Immature natural killer cell (primary cell): ENCODE measurements around the gene FAM124B. TPM values are rescaled to one million over a fixed set of nuclear protein-coding genes. Genes with fewer than 3 reads are reported as not detected.
"Not testable (repeated sequence)": the region's sequence is repeated elsewhere in the genome, so short reads cannot be mapped to it uniquely, and the experiment has no call there.

Experiments
- DNase-seq, 3 donors: peaks; one replicate each; pipeline ENCODE4 v3.0.0; 2022; ENCODE audit warnings: mixed read lengths in 1 of 3
- H3K27ac Mint-ChIP-seq, 6 donors: one replicate each; pipeline ENCODE4 v1.8.0; 2020; ENCODE audit warnings: mixed read lengths in 6 of 6, mild to moderate bottlenecking in 5 of 6, inconsistent platforms in 4 of 6, moderate library complexity in 3 of 6
- H3K27me3 Mint-ChIP-seq, 3 donors: one replicate each; pipeline ENCODE4 v1.8.0; 2020 to 2021; ENCODE audit warnings: low read depth in 3 of 3, mild to moderate bottlenecking in 3 of 3, mixed read lengths in 3 of 3, moderate library complexity in 3 of 3, inconsistent platforms in 1 of 3
- H3K36me3 Mint-ChIP-seq, 3 donors: one replicate each; pipeline ENCODE4 v1.8.0; 2020; ENCODE audit warnings: mixed read lengths in 3 of 3, inconsistent platforms in 2 of 3, mild to moderate bottlenecking in 2 of 3
- H3K4me1 Mint-ChIP-seq, 2 donors: one replicate each; pipeline ENCODE4 v1.8.0; 2020; ENCODE audit warnings: inconsistent platforms in 2 of 2, mild to moderate bottlenecking in 2 of 2, mixed read lengths in 2 of 2, moderate library complexity in 1 of 2
- H3K4me3 Mint-ChIP-seq, 5 donors: one replicate each; pipeline ENCODE4 v1.8.0; 2020; ENCODE audit warnings: mild to moderate bottlenecking in 5 of 5, mixed read lengths in 5 of 5, inconsistent platforms in 3 of 5, moderate library complexity in 3 of 5
- H3K9me3 Mint-ChIP-seq, 6 donors: one replicate each; pipeline ENCODE4 v1.8.0; 2020; ENCODE audit warnings: mild to moderate bottlenecking in 6 of 6, mixed read lengths in 6 of 6, inconsistent platforms in 4 of 6, moderate library complexity in 3 of 6
- polyA plus RNA-seq, 3 donors: library from polyadenylated mRNA; unstranded; fragments of 300-500 nt; fragmentation: Illumina TruSeq; gene quantifications; one replicate each; pipeline ENCODE4 v1.2.3, GENCODE V29; 2021

The FAM124B gene
- polyA plus RNA-seq, 3 donors from 2014 or later = 0.78 to 1.4 (median 1.1) TPM

GRCh38 chr2:224382973-224383555 is 18.8 kb downstream of the FAM124B start:
- Mint-ChIP-seq H3K27me3 (peaks cover 0 to 10% (median 3%) of the 10 kb centered on the region in 3 donors), H3K9me3 (no peaks in the 10 kb centered on the region), H3K27ac (no peak overlapping the region), H3K4me3 (no peak overlapping the region), H3K36me3 (peaks cover 0 to 8% (median 0%) of the 10 kb centered on the region in 3 donors), H3K4me1 (no peaks in the 10 kb centered on the region)
- no peak for DNase-seq

DNA sequence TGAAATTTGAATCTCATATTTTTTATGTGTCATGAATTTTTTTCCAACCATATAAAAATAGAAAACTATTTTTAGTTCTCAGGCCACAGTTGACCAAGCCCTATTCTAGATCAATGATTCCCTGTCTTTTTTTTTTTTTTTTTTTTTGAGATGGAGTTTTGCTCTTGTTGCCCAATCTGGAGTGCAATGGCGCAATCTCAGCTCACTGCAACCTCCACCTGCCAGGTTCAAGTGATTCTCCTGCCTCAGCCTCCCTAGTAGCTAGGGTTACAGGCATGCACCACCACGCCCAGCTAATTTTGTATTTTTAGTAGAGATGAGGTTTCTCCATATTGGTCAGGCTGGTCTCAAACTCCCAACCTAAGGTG is 19.6 kb downstream of the FAM124B start:
- H3K4me1 Mint-ChIP-seq, H3K9me3 Mint-ChIP-seq: not testable (repeated sequence)

GRCh38 chr2:224381521-224382279 is 20.2 kb downstream of the FAM124B start:
- H3K4me1 Mint-ChIP-seq = no peaks in the 10 kb centered on the region
- no peak overlapping the region for H3K4me3 Mint-ChIP-seq
- H3K27me3 Mint-ChIP-seq = peaks cover 0 to 5% (median 3%) of the 10 kb centered on the region in 3 donors
- H3K27ac Mint-ChIP-seq = no peak overlapping the region
- no peak for DNase-seq
- no peaks in the 10 kb centered on the region for H3K9me3 Mint-ChIP-seq
- peaks cover 0 to 8% (median 0%) of the 10 kb centered on the region in 3 donors for H3K36me3 Mint-ChIP-seq

More for the DNA sequence above, 19.6 kb downstream of the FAM124B start:
- not testable (repeated sequence) for H3K27ac Mint-ChIP-seq, H3K27me3 Mint-ChIP-seq, DNase-seq, H3K36me3 Mint-ChIP-seq, H3K4me3 Mint-ChIP-seq

DNA sequence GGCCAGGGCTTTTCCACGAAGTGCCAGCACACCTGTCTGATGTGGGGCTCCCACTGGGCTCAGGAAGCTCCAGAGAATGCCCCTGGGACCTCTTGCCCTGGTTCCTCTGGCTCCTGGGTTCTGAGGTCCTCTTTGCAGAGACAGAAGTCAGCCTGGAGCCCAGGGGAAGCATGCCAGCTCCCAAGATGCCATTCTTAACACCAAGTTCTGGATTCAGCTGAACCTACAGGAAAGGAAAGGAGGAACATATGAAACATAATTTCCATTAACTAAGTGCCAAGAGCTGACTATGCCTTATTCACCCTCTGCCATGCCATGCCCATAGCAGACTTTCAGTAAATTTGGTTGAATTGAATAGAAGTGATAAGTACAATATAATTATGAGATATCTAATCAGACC is 21.9 kb downstream of the FAM124B start:
- H3K36me3 Mint-ChIP-seq = peaks cover 0 to 8% (median 0%) of the 10 kb centered on the region in 3 donors
- no peak overlapping the region for H3K4me3 Mint-ChIP-seq
- DNase-seq = no peak
- H3K27ac Mint-ChIP-seq = no peak overlapping the region
- H3K9me3 Mint-ChIP-seq = no peaks in the 10 kb centered on the region
- no peaks in the 10 kb centered on the region for H3K4me1 Mint-ChIP-seq
- peaks cover 0 to 5% (median 3%) of the 10 kb centered on the region in 3 donors for H3K27me3 Mint-ChIP-seq

DNA sequence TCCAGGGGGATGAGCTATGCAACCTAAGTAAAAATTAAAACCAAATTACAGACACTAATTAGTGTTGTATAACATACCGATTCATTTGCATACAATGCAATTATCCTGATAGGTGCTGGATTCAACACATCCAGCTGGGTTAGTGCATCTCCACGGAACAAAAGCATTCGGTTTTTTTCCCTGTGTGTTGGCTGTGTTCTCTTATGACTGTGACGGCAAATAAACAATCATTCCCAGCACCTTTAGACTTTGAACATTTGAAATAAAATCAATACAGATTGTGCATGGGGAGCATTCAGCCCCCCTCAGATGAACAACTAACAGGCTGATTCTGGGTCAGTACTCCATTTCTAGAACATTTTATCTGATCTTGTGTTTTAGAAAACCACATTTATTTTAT is 22.7 kb downstream of the FAM124B start:
- no peak overlapping the region for H3K4me3 Mint-ChIP-seq
- no peaks in the 10 kb centered on the region for H3K9me3 Mint-ChIP-seq
- H3K36me3 Mint-ChIP-seq = peaks cover 0 to 8% (median 0%) of the 10 kb centered on the region in 3 donors
- DNase-seq = no peak
- H3K27ac Mint-ChIP-seq = no peak overlapping the region
- H3K27me3 Mint-ChIP-seq = peaks cover 0 to 5% (median 3%) of the 10 kb centered on the region in 3 donors
- no peaks in the 10 kb centered on the region for H3K4me1 Mint-ChIP-seq

- DNase-seq = no peak
- Mint-ChIP-seq H3K27ac (no peak overlapping the region), H3K9me3 (no peaks in the 10 kb centered on the region), H3K4me3 (no peak overlapping the region), H3K4me1 (no peaks in the 10 kb centered on the region), H3K27me3 (peaks cover 0 to 7% (median 3%) of the 10 kb centered on the region in 3 donors), H3K36me3 (peaks cover 0 to 8% (median 0%) of the 10 kb centered on the region in 3 donors)
Observed at GRCh38 chr2:224378701-224379097, 23.2 kb downstream of the FAM124B start.

DNA sequence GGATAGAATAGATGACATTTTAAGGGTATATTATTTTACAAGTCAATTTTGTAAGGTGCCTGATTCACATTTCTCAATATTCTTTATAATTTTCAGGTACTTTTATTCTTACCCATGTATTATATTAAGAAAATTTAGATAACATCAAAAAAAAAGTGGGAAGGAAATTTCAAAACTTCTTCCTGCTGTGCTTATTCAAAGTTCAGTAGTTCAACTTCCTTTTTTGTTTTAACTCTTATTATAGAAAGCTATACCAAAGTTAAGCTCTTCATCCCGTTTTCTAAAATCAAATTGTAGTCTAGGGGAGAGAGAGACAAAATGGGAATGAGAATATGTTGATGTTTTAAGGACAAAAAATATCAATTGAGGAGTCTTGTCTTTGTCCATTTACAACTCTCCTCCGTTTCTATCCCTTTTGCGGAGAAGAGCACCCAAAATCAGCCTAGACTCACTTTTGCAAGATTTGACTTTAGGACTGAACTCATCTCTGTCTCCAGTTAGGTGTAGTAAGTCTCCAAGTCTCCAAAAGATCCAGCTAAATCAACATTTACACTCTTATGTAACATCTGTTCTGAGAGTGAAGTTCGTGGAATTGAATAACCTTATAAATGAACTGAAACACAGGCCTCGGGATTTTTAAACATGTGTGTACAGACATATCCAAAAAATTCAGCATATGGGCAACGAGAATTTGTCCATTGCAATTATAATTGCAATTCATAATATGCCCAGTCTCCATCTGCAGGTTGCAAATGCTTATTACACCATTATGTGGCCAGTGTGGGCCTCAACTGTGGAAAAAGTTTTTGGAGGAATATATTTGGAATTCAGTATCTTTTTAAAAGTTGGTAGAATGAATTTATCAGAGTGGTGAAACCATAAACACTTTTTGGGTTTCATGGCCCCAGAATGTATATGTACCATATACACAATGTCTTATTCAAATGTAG is 23.9 kb downstream of the FAM124B start:
- Mint-ChIP-seq H3K9me3 (no peaks in the 10 kb centered on the region), H3K27ac (no peak overlapping the region), H3K4me3 (no peak overlapping the region), H3K4me1 (no peaks in the 10 kb centered on the region), H3K36me3 (peaks cover 0 to 8% (median 0%) of the 10 kb centered on the region in 3 donors), H3K27me3 (peaks cover 0 to 5% (median 4%) of the 10 kb centered on the region in 3 donors)
- no peak for DNase-seq

DNA sequence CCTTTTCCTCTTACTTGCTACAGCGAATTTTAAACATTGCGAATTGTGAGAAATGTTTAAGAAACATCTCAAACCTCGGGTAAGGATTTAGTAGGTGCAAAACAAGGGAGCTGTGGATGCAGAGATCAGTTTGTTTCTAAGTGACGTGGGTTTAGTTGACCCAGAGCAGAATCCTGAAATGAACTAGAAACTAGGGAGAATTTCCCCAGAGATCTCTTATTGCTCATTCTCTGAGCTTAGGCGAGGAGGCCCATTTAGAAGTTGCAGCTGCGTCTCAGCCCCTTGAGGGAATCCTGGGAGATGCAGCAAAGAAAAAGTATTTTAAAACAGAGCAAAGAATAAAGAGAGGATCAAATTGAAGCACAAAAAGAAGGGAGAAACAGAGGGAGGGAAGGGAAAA is 29.3 kb downstream of the FAM124B start:
- DNase-seq = no peak
- Mint-ChIP-seq H3K36me3 (no peaks in the 10 kb centered on the region), H3K4me3 (no peak overlapping the region), H3K9me3 (no peaks in the 10 kb centered on the region), H3K27ac (no peak overlapping the region), H3K4me1 (no peaks in the 10 kb centered on the region), H3K27me3 (peaks cover 0 to 5% (median 2%) of the 10 kb centered on the region in 3 donors)

- H3K9me3 Mint-ChIP-seq = no peaks in the 10 kb centered on the region
Observed at GRCh38 chr2:224369028-224369632, 32.8 kb downstream of the FAM124B start.

DNA sequence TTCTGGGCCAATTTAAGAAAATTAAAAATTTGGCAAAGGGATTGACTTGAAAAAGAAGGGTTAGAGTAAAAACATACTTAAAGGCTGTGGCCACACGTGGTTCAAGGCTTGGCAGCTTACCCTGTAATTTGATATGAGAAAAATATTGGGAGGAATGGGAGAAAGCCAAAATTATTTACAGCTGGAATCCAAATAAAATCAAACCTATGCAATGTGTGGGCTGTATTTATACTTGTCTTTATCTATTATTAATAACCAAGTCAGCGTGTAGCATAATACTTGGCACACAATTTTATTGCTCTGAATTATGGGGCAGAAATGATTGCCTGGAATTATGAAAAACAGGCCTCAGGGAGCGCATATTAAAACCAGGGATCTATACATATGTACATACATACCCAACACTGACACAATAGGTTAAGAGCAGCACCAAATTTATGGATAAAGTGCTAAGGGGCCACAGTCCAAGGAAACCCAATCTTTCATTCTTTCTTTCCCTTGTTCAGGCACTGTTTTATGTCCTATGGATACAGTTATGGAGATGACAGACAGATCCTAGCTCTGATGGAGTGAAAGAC is 35.6 kb downstream of the FAM124B start:
- Mint-ChIP-seq H3K4me3 (no peak overlapping the region), H3K9me3 (no peaks in the 10 kb centered on the region)

More at GRCh38 chr2:224369028-224369632, 32.8 kb downstream of the FAM124B start:
- Mint-ChIP-seq H3K4me3 (no peak overlapping the region), H3K4me1 (no peaks in the 10 kb centered on the region), H3K36me3 (no peaks in the 10 kb centered on the region), H3K27me3 (peaks cover 0 to 5% (median 2%) of the 10 kb centered on the region in 3 donors), H3K27ac (no peak overlapping the region)
- DNase-seq = peak; percentile 14 to 34 (median 27)

GRCh38 chr2:224365331-224365730 is 36.6 kb downstream of the FAM124B start:
- no peak for DNase-seq
- Mint-ChIP-seq H3K9me3 (no peaks in the 10 kb centered on the region), H3K27me3 (peaks cover 0 to 3% (median 2%) of the 10 kb centered on the region in 3 donors), H3K27ac (no peak overlapping the region), H3K4me3 (no peak overlapping the region), H3K4me1 (no peaks in the 10 kb centered on the region), H3K36me3 (no peaks in the 10 kb centered on the region)

More for the DNA sequence above, 35.6 kb downstream of the FAM124B start:
- Mint-ChIP-seq H3K36me3 (no peaks in the 10 kb centered on the region), H3K27ac (no peak overlapping the region), H3K27me3 (peaks cover 0 to 3% (median 2%) of the 10 kb centered on the region in 3 donors), H3K4me1 (no peaks in the 10 kb centered on the region)
- DNase-seq = no peak

- no peak overlapping the region for H3K4me3 Mint-ChIP-seq
- H3K27ac Mint-ChIP-seq = no peak overlapping the region
- no peaks in the 10 kb centered on the region for H3K36me3 Mint-ChIP-seq
- no peak for DNase-seq
- H3K27me3 Mint-ChIP-seq = peaks cover 0 to 2% (median 0%) of the 10 kb centered on the region in 3 donors
- H3K9me3 Mint-ChIP-seq = no peaks in the 10 kb centered on the region
- no peaks in the 10 kb centered on the region for H3K4me1 Mint-ChIP-seq
Observed at GRCh38 chr2:224363281-224363680, 38.6 kb downstream of the FAM124B start.

DNA sequence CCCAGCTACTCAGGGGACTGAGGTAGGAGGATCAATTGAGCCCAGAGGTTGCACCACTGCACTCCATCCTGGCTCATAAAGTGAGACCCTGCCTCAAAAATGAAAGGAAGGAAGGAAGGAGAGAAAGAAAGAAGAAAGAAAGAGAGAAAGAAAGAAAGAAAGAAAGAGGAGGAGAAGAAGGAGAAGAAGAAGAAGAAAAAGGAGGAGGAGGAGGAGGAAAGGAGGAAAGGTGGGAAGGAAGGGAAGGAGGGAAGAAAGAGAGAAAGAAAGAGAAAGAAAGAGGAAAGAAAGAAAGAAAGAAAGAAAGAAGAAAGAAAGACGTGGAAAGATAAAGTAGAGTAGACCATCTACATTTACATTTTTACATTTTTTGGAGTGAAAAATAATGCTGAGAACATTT is 39.8 kb downstream of the FAM124B start:
- no peak for DNase-seq
- Mint-ChIP-seq H3K36me3 (no peaks in the 10 kb centered on the region), H3K4me3 (no peak overlapping the region), H3K9me3 (no peaks in the 10 kb centered on the region), H3K4me1 (no peaks in the 10 kb centered on the region), H3K27ac (no peak overlapping the region), H3K27me3 (peaks cover 0 to 2% (median 0%) of the 10 kb centered on the region in 3 donors)
